Brain microvascular endothelial cell (primary cell): ENCODE data around the gene JHY.

ENCODE experiments used
- DNase-seq: peaks from one replicate; pipeline ENCODE4 v3.0.0-alpha.2; 2020
- H3K27ac ChIP-seq: fragments of 250-450 bp; sonication (Bioruptor Pico); 2 replicates; pipeline ENCODE4 v1.5.1; 2020; ENCODE audit warnings: mild to moderate bottlenecking, moderate library complexity
- H3K27me3 ChIP-seq: fragments of 250-450 bp; sonication (Bioruptor Pico); replicated peaks from 2 replicates; pipeline ENCODE4 v1.5.1; 2020; ENCODE audit warnings: mild to moderate bottlenecking
- H3K36me3 ChIP-seq: fragments of 250-450 bp; sonication (Bioruptor Pico); replicated peaks from 2 replicates; pipeline ENCODE4 v1.5.1; 2020; ENCODE audit warnings: mild to moderate bottlenecking
- H3K4me3 ChIP-seq: 2 replicates; pipeline ENCODE4 v1.5.1; 2011; ENCODE audit warnings: low read depth, mild to moderate bottlenecking, control low read depth, low read length, moderate library complexity
- CTCF ChIP-seq: IDR thresholded peaks from 2 replicates; pipeline ENCODE4 v1.5.1; 2011; ENCODE audit warnings: low read depth, mild to moderate bottlenecking, moderate library complexity, low read length, control low read depth, inconsistent platforms; ENCODE audit errors: missing control alignments
- in situ Hi-C: cut with HindIII; loops from 2 replicates; pipeline ENCODE4 v1.10.0; 2017; ENCODE audit warnings: low sequenced_read_pairs, low pct_ligation_motif_present

Gene JHY

GRCh38 chr11:122931510-122931909, 49.0 kb downstream of the JHY start:
- Histone ChIP-seq H3K36me3 (no peaks in the 10 kb centered on the region), H3K27me3 (no peaks in the 10 kb centered on the region), H3K27ac (no peak overlapping the region), H3K4me3 (no peak overlapping the region)
- in situ Hi-C loops = no loop called here
- TF ChIP-seq CTCF = no peak
- no peak for DNase-seq

- TF ChIP-seq CTCF = no peak
- H3K4me3 ChIP-seq = no peak overlapping the region
- in situ Hi-C loops = no loop called here
- no peak for DNase-seq
- H3K27ac ChIP-seq = no peak overlapping the region
- peaks cover 2% of the 10 kb centered on the region for H3K27me3 ChIP-seq
- H3K36me3 ChIP-seq = no peaks in the 10 kb centered on the region
These were observed 50.9 kb downstream of the JHY start for GRCh38 chr11:122933416-122933815.

- TF ChIP-seq CTCF = no peak
- no peak overlapping the region for H3K4me3 ChIP-seq
- no peak overlapping the region for H3K27ac ChIP-seq
- H3K27me3 ChIP-seq = peaks cover 2% of the 10 kb centered on the region
- in situ Hi-C loops = no loop called here
- no peak for DNase-seq
- H3K36me3 ChIP-seq = no peaks in the 10 kb centered on the region
These were observed 55.4 kb downstream of the JHY start for GRCh38 chr11:122937983-122938382.

GRCh38 chr11:122938557-122938956, 56.0 kb downstream of the JHY start:
- TF ChIP-seq CTCF = no peak
- H3K36me3 ChIP-seq = no peaks in the 10 kb centered on the region
- H3K27ac ChIP-seq = no peak overlapping the region
- in situ Hi-C loops = no loop called here
- H3K4me3 ChIP-seq = no peak overlapping the region
- peaks cover 2% of the 10 kb centered on the region for H3K27me3 ChIP-seq
- no peak for DNase-seq

- no peak for TF ChIP-seq CTCF
- no peak for DNase-seq
- Histone ChIP-seq H3K4me3 (no peak overlapping the region), H3K27ac (no peak overlapping the region), H3K36me3 (no peaks in the 10 kb centered on the region), H3K27me3 (peaks cover 9% of the 10 kb centered on the region)
- in situ Hi-C loops = no loop called here
These were observed 68.7 kb downstream of the JHY start for GRCh38 chr11:122951211-122951610.

- no peak overlapping the region for H3K4me3 ChIP-seq
- in situ Hi-C loops = no loop called here
- no peak for DNase-seq
- TF ChIP-seq CTCF = no peak
- H3K27me3 ChIP-seq = peaks cover 9% of the 10 kb centered on the region
- no peak overlapping the region for H3K27ac ChIP-seq
- H3K36me3 ChIP-seq = no peaks in the 10 kb centered on the region
These were observed 71.9 kb downstream of the JHY start for GRCh38 chr11:122954455-122954854.
